Stomach (tissue), 9 donors: ENCODE data around the gene GRB2. TPM values are rescaled to one million over a fixed set of nuclear protein-coding genes. Genes with fewer than 3 reads are reported as not detected.
A peak's percentile ranks its signal among the peaks of the same experiment; 100 is the strongest.
"Not testable (repeated sequence)": the region's sequence is repeated elsewhere in the genome, so short reads cannot be mapped to it uniquely, and the experiment has no call there.

Source experiments
- DNase-seq, 2 donors: peaks; one replicate each; pipeline versions ENCODE4 v3.0.0 to v3.0.0-alpha.2; 2013 to 2019
- H3K27ac ChIP-seq, 5 donors: fragments of 200-600 bp in 4 of 5; sonication (generic) in 4 of 5; one replicate each; pipeline ENCODE4 v1.5.1; 2013 to 2019; ENCODE audit warnings: mild to moderate bottlenecking in 1 of 5, moderate library complexity in 1 of 5
- H3K27me3 ChIP-seq, 3 donors: fragments of 200-600 bp; sonication (generic); one replicate each; pipeline ENCODE4 v1.5.1; 2017 to 2019; ENCODE audit warnings: mixed run types in 1 of 3
- H3K36me3 ChIP-seq, 4 donors: fragments of 200-600 bp; sonication (generic); 1 replicate in 3 of 4; 2 replicates in 1 of 4; pipeline ENCODE4 v1.5.1; 2016 to 2019
- H3K4me1 ChIP-seq, 4 donors: fragments of 200-600 bp; sonication (generic); one replicate each; pipeline ENCODE4 v1.5.1; 2016 to 2019
- H3K4me3 ChIP-seq, 4 donors: fragments of 200-600 bp; sonication (generic) in 3 of 4; one replicate each; pipeline ENCODE4 v1.5.1; 2016 to 2019; ENCODE audit warnings: mild to moderate bottlenecking in 1 of 4
- H3K9me3 ChIP-seq, 4 donors: fragments of 200-600 bp; sonication (generic); one replicate each; pipeline ENCODE4 v1.5.1; 2016 to 2019
- EP300 ChIP-seq: sonication (generic); formaldehyde crosslinking; IDR thresholded peaks from one replicate; pipeline ENCODE4 v1.6.1; 2017; ENCODE audit warnings: antibody characterized with exemption
- POLR2A ChIP-seq, 4 donors: fragments of 450-650 bp; IDR thresholded peaks; one replicate each; pipeline ENCODE4 v1.6.1; 2016; ENCODE audit warnings: antibody characterized with exemption in 4 of 4, control low read depth in 2 of 4, mild to moderate bottlenecking in 1 of 4, moderate library complexity in 1 of 4
- POLR2AphosphoS5 ChIP-seq, 3 donors: sonication (generic); formaldehyde crosslinking; IDR thresholded peaks; one replicate each; pipeline ENCODE4 v1.6.1; 2016; ENCODE audit warnings: antibody characterized with exemption in 3 of 3
- WGBS, 5 donors: extraction: QIAGEN DNeasy Blood & Tissue Kit in 3 of 5; methylation state at CpG; one replicate each; pipeline versions ENCODE4 v1.1.5 to v1.1.7; 2013 to 2018; 5-methylcytosine and 5-hydroxymethylcytosine counted together
- intact Hi-C: fragments of 100-400 bp; cut with DNase I; formaldehyde crosslinking; loops from one replicate; pipeline ENCODE4 v1.15.1; 2023; ENCODE audit warnings: low total_unique reads
- polyA plus RNA-seq, 3 donors: library from polyadenylated mRNA; stranded (reverse); fragments of 200-250 nt; gene quantifications; one replicate each; pipeline ENCODE4 v1.2.3, GENCODE V29; 2013
- total RNA-seq, 5 donors: library from RNA; depleted of rRNA; stranded (reverse); fragments of >200 nt; gene quantifications; one replicate each; pipeline versions ENCODE4 v1.1.0 to v1.2.3, GENCODE V29; 2014 to 2016
- TF ChIP-seq, protein P1 (sequence below), 7 experiments: fragments of 450-650 bp in 4 of 7; fragments of 200-600 bp in 3 of 7; sonication (generic) in 3 of 7; IDR thresholded peaks; one replicate each; pipeline ENCODE4 v1.5.1; 2016 to 2019; ENCODE audit warnings: antibody characterized with exemption in 7 of 7, control low read depth in 2 of 7, mild to moderate bottlenecking in 1 of 7
- donor health status: healthy with polysubstance abuse.
- donor health status: Bipolar disorder and iron deficiency.
- donor health status: healthy.

Gene GRB2
- total and polyA plus RNA-seq, 8 donors, result 32.5 to 488 (median 96.6) TPM

DNA sequence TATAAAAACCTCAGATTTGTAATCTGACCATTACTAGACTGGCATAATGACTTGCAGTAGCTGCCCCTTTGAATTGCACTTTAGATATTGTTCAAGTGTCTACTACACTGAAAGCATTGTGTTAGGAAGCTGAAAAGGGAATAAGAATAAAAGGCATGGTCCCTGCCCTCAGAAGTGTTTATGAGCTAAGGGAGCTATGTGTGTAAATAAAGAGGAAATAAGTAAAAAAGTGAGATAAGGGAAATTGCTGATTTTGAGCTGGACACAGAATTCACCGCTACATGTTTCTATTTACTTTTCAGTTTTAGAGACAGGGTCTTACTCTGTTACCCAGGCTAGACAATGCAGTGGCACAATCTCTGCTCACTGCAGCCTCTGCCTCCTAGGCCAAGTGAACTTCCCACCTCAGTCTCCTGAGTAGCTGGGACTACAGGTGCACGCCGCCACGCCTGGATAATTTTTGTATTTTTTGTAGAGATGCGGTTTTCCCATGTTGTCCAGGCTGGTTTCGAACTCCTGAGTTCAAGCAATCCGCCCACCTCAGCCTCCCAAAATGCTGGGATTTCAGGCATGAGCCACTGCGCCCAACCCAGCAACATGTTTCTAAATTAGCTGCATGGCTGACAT is 57.0 kb downstream of the GRB2 start:
- H3K27ac ChIP-seq, result no peak overlapping the region
- no peaks in the 10 kb centered on the region for H3K36me3 ChIP-seq
- H3K4me1 ChIP-seq, result peaks cover 28 to 98% (median 67%) of the 10 kb centered on the region in 4 donors

DNA sequence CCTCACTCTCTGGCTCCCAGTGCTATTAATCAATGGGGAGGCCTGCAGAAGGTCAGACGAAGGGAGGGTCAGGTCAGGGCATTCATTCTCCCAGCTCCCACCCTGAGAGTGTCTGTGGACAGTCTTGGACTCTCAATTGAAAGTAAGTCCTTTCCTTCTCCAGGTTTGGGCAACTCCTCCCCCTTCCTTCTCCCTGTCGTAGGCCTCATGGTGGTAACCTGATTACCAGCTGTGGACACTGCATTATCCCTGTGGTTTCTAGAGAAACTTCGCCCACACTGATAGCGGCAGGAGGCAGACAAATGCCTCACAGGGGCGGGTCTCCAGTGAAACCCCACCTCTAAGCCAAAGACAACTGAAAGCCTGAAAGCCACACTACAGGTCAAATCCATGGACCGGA is 58.6 kb downstream of the GRB2 start:
- H3K4me1 ChIP-seq, result peaks cover 36 to 98% (median 72%) of the 10 kb centered on the region in 4 donors
- TF ChIP-seq, protein P1, sequence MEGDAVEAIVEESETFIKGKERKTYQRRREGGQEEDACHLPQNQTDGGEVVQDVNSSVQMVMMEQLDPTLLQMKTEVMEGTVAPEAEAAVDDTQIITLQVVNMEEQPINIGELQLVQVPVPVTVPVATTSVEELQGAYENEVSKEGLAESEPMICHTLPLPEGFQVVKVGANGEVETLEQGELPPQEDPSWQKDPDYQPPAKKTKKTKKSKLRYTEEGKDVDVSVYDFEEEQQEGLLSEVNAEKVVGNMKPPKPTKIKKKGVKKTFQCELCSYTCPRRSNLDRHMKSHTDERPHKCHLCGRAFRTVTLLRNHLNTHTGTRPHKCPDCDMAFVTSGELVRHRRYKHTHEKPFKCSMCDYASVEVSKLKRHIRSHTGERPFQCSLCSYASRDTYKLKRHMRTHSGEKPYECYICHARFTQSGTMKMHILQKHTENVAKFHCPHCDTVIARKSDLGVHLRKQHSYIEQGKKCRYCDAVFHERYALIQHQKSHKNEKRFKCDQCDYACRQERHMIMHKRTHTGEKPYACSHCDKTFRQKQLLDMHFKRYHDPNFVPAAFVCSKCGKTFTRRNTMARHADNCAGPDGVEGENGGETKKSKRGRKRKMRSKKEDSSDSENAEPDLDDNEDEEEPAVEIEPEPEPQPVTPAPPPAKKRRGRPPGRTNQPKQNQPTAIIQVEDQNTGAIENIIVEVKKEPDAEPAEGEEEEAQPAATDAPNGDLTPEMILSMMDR (IDR thresholded peaks at IDR 0.05), result no peak
- no peak for TF ChIP-seq EP300
- no peak for TF ChIP-seq POLR2A (IDR thresholded peaks at IDR 0.05)
- no peak for TF ChIP-seq POLR2AphosphoS5 (IDR thresholded peaks at IDR 0.05)
- intact Hi-C loops, result no loop called here

More for the DNA sequence above, 57.0 kb downstream of the GRB2 start:
- intact Hi-C loops, result no loop called here
- no peaks in the 10 kb centered on the region for H3K27me3 ChIP-seq
- no peak for DNase-seq
- WGBS, 5 donors, result 90 to 95% (median 93%) methylated on average over 8 of the region's 8 CpGs
- no peak overlapping the region for H3K4me3 ChIP-seq
- no peaks in the 10 kb centered on the region for H3K9me3 ChIP-seq
- TF ChIP-seq EP300 (no peak), POLR2AphosphoS5 (IDR thresholded peaks at IDR 0.05) (no peak), POLR2A (IDR thresholded peaks at IDR 0.05) (no peak)
- TF ChIP-seq, protein P1 (IDR thresholded peaks at IDR 0.05), result no peak

DNA sequence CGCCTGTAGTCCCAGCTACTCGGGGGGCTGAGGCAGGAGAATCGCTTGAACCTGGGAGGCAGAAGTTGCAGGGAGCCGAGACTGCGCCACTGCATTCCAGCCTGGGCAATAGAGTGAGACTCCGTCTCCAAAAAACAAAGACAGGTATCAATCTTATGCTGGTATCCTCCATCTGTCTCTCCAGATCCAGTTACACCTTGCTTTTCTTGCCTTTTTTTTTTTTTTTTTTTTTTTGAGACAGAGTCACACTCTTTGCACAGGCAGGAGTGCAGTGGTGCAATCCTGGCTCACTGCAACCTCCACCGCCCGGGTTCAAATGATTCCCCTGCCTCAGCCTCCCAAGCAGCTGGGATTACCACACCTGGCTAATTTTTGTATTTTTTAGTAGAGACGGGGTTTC is 59.1 kb downstream of the GRB2 start:
- 84 to 91% (median 89%) methylated on average over 9 of the region's 9 CpGs for WGBS, 5 donors
- H3K4me3 ChIP-seq, H3K27ac ChIP-seq, H3K36me3 ChIP-seq, H3K9me3 ChIP-seq, intact Hi-C loops, H3K27me3 ChIP-seq, DNase-seq: not testable (repeated sequence)
- peaks cover 36 to 98% (median 72%) of the 10 kb centered on the region in 4 donors for H3K4me1 ChIP-seq

More for the DNA sequence above, 58.6 kb downstream of the GRB2 start:
- no peaks in the 10 kb centered on the region for H3K36me3 ChIP-seq
- 39 to 51% (median 40%) methylated on average over 6 of the region's 6 CpGs for WGBS, 5 donors
- H3K4me3 ChIP-seq, result no peak overlapping the region
- H3K9me3 ChIP-seq, result no peaks in the 10 kb centered on the region
- H3K27ac ChIP-seq, result no peak overlapping the region
- DNase-seq, result peak in 1 of 2 donors; percentile 57
- H3K27me3 ChIP-seq, result no peaks in the 10 kb centered on the region

DNA sequence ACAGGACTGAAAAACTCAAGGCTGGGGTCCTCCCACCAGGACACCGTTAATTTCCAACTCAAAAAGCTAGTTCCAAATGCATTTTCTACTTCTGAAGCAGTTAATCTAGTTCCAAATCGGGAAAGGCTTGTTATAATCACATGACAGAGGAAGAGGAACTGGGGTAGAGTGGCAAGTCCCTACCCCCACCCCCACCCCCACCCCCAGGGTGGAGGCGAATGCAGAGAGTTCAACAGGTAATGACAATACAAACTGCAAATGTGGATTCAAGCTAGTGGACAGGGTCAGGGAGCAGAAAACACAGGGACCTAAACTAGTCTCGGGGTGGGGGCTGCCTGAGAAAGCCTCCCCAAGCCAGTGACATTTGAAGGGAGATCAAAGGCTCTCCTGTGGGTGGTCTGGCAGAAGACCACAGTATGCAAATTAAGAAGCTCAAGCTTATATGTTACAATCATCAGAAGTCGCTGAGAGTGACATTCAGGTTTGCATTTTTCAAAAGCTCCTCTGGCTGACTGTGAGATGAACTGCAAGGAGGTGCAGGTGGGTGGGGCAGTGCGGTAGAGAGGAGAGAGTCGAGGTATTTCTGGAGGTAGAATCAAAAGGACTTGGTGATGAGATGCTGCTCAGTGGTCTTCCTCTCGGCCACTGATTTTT is 59.8 kb downstream of the GRB2 start:
- Histone ChIP-seq H3K4me1 (peaks cover 41 to 98% (median 71%) of the 10 kb centered on the region in 4 donors), H3K9me3 (no peaks in the 10 kb centered on the region), H3K27ac (peak overlapping the region in 1 of 5 donors; percentile 18), H3K27me3 (no peaks in the 10 kb centered on the region), H3K4me3 (no peak overlapping the region), H3K36me3 (no peaks in the 10 kb centered on the region)
- WGBS, 5 donors, result 39 to 47% (median 44%) methylated on average over 8 of the region's 8 CpGs
- intact Hi-C loops, result no loop called here
- DNase-seq, result peak in 1 of 2 donors; percentile 50
- TF ChIP-seq, protein P1 (IDR thresholded peaks at IDR 0.05), result no peak
- no peak for TF ChIP-seq POLR2AphosphoS5 (IDR thresholded peaks at IDR 0.05)

DNA sequence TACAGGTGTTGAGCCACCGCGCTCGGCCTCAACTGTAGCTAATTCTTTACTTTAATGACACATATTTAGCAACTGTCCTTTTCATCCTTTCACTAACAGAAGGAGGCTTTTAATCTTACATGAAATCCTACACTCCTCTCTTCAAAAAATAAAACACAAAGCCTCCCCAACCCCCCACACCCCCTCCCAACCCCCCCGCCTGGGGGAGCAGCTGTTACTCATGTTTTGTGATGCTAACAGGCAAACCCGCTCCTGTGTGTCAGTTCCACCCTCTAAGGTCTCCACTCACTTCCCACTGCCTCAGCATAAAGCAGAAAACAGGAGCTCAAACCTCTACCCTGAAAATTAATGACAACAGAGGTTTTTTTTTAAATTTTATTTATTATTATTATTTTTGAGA is 60.8 kb downstream of the GRB2 start:
- no peak overlapping the region for H3K27ac ChIP-seq
- DNase-seq, result no peak
- intact Hi-C loops, result no loop called here
- no peaks in the 10 kb centered on the region for H3K27me3 ChIP-seq
- WGBS, 5 donors, result 82 to 91% (median 87%) methylated on average over 5 of the region's 5 CpGs
- no peaks in the 10 kb centered on the region for H3K36me3 ChIP-seq
- TF ChIP-seq EP300 (no peak), POLR2A (IDR thresholded peaks at IDR 0.05) (no peak), POLR2AphosphoS5 (IDR thresholded peaks at IDR 0.05) (no peak)
- TF ChIP-seq, protein P1 (IDR thresholded peaks at IDR 0.05), result no peak
- no peaks in the 10 kb centered on the region for H3K9me3 ChIP-seq
- no peak overlapping the region for H3K4me3 ChIP-seq
- H3K4me1 ChIP-seq, result peaks cover 44 to 98% (median 74%) of the 10 kb centered on the region in 4 donors
